Loucy (cell line): ENCODE results near the gene LYZL6.

Experiments used
- H2AFZ ChIP-seq: fragments of 200-600 bp; sonication (generic); 2 replicates; pipeline ENCODE4 v1.6.0; 2016; ENCODE audit warnings: antibody characterized with exemption, mild to moderate bottlenecking, low read length, moderate library complexity
- H3F3A ChIP-seq: fragments of 200-600 bp; 2 replicates; pipeline ENCODE4 v1.6.0; 2016; ENCODE audit warnings: antibody characterized with exemption, low read depth, mild to moderate bottlenecking
- H3K27me3 ChIP-seq: fragments of 200-600 bp; sonication (generic); 2 replicates; pipeline ENCODE4 v1.6.1; 2014; ENCODE audit warnings: low read length, mild to moderate bottlenecking; ENCODE audit not compliant: insufficient read depth, poor library complexity, severe bottlenecking
- H3K36me3 ChIP-seq: fragments of 200-600 bp; sonication (generic); 2 replicates; pipeline ENCODE4 v1.6.1; 2016; ENCODE audit warnings: low read length; ENCODE audit not compliant: insufficient read depth
- H3K4me1 ChIP-seq: fragments of 200-600 bp; sonication (generic); 2 replicates; pipeline ENCODE4 v1.5.1; 2014; ENCODE audit warnings: low read length, mild to moderate bottlenecking; ENCODE audit not compliant: insufficient read depth, poor library complexity, severe bottlenecking
- H3K4me2 ChIP-seq: fragments of 200-600 bp; sonication (generic); 2 replicates; pipeline ENCODE4 v1.6.0; 2014; ENCODE audit warnings: antibody characterized with exemption, low read length, low read depth, mild to moderate bottlenecking; ENCODE audit not compliant: poor library complexity, severe bottlenecking
- H3K4me3 ChIP-seq: fragments of 200-600 bp; sonication (generic); 2 replicates; pipeline ENCODE4 v1.5.1; 2014; ENCODE audit warnings: low read length, mild to moderate bottlenecking, mixed read lengths; ENCODE audit not compliant: poor library complexity, severe bottlenecking
- H3K79me2 ChIP-seq: fragments of 200-600 bp; sonication (generic); 2 replicates; pipeline ENCODE4 v1.6.1; 2014; ENCODE audit warnings: low read length; ENCODE audit not compliant: insufficient read depth
- H3K9ac ChIP-seq: fragments of 200-600 bp; sonication (generic); 2 replicates; pipeline ENCODE4 v1.6.0; 2014; ENCODE audit warnings: mild to moderate bottlenecking, low read depth, low read length, moderate library complexity; ENCODE audit not compliant: poor library complexity, severe bottlenecking
- H3K9me2 ChIP-seq: fragments of 200-600 bp; sonication (generic); replicated peaks from 2 replicates; pipeline ENCODE4 v1.6.1; 2016; ENCODE audit warnings: low read depth, low read length, mixed read lengths
- H3K9me3 ChIP-seq: fragments of 200-600 bp; sonication (generic); 2 replicates; pipeline ENCODE4 v1.6.1; 2014; ENCODE audit warnings: mild to moderate bottlenecking, antibody characterized with exemption, low read length, low read depth; ENCODE audit not compliant: insufficient read depth
- H4K20me1 ChIP-seq: fragments of 200-600 bp; sonication (generic); 2 replicates; pipeline ENCODE4 v1.6.0; 2014; ENCODE audit warnings: antibody characterized with exemption, low read length, mild to moderate bottlenecking; ENCODE audit not compliant: insufficient read depth, poor library complexity, severe bottlenecking
- EZH2phosphoT487 ChIP-seq: fragments of 200-600 bp; IDR thresholded peaks from 2 replicates; pipeline ENCODE4 v1.6.1; 2018; ENCODE audit warnings: antibody characterized with exemption, mild to moderate bottlenecking, moderate library complexity, borderline replicate concordance
- TF ChIP-seq, protein P1 (sequence below): fragments of 200-600 bp; sonication (generic); conservative IDR thresholded peaks from 2 replicates; pipeline ENCODE4 v1.5.1; 2014; ENCODE audit warnings: mild to moderate bottlenecking, antibody characterized with exemption, low read length

The LYZL6 gene, protein sequence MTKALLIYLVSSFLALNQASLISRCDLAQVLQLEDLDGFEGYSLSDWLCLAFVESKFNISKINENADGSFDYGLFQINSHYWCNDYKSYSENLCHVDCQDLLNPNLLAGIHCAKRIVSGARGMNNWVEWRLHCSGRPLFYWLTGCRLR

DNA sequence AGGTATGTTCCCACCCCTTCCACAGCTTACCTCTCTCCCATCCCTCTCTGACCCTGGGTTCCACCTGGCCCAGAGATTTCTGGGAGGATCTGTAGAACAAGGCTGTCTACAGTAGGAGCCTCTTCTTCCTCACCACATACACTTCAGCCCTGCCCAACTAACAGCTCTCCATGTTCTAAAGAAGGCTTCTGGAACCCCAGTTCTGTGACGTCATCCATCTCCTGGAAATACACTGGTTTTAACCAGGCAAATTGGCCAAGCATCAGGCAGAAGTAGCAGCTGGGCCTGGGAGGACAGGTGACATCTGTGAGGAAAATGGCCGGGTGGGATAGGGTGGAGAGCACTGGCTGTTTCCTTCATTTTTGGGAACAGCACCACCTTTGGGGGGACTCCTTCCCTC is at the start of gene LYZL6:
TSS of gene LYZL6 (minus strand) at position 177 of the 400 bp plus-strand sequence. CDS start 4,357 bp downstream, outside the sequence.
- no peaks in the 10 kb centered on the region for H3K9me3 ChIP-seq
- no peaks in the 10 kb centered on the region for H3K9me2 ChIP-seq
- H4K20me1 ChIP-seq: no peaks in the 10 kb centered on the region
- no peak within 1 kb of the TSS for H3K4me3 ChIP-seq
- peaks cover 15% of the 10 kb centered on the region for H3K4me1 ChIP-seq
- H3K27me3 ChIP-seq: no peaks in the 10 kb centered on the region
- H3F3A ChIP-seq: no peaks in the 10 kb centered on the region
- H3K4me2 ChIP-seq: no peak within 1 kb of the TSS
- peak within 1 kb of the TSS; percentile 42; the same call in 1 of the 2 replicates for H2AFZ ChIP-seq
- H3K9ac ChIP-seq: no peak within 1 kb of the TSS
- no peaks in the 10 kb centered on the region for H3K36me3 ChIP-seq
- no peaks in the 10 kb centered on the region for H3K79me2 ChIP-seq
- TF ChIP-seq, protein P1, sequence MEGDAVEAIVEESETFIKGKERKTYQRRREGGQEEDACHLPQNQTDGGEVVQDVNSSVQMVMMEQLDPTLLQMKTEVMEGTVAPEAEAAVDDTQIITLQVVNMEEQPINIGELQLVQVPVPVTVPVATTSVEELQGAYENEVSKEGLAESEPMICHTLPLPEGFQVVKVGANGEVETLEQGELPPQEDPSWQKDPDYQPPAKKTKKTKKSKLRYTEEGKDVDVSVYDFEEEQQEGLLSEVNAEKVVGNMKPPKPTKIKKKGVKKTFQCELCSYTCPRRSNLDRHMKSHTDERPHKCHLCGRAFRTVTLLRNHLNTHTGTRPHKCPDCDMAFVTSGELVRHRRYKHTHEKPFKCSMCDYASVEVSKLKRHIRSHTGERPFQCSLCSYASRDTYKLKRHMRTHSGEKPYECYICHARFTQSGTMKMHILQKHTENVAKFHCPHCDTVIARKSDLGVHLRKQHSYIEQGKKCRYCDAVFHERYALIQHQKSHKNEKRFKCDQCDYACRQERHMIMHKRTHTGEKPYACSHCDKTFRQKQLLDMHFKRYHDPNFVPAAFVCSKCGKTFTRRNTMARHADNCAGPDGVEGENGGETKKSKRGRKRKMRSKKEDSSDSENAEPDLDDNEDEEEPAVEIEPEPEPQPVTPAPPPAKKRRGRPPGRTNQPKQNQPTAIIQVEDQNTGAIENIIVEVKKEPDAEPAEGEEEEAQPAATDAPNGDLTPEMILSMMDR: no peak
- TF ChIP-seq EZH2phosphoT487: no peak

DNA sequence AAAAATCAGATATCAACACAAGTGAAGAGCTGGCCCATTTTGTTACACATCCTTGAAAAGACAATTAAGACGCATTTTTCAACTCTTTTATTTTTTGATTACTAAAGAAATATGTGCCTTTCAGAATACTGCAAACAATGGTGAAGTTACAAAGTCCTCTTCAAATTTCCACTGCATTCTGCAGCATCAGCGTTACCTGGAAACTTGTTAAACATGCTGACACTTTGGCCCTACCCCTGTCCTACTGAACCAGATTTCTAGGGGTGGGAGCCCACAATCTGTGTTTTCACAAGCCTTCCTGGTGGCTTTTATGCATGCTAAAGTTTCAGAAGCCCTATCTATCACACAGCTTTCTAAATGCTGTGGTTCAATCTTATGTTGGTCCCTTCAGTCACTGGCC is 47.6 kb upstream of the LYZL6 start:
- no peaks in the 10 kb centered on the region for H3K79me2 ChIP-seq
- H3K4me2 ChIP-seq: no peak overlapping the region
- TF ChIP-seq EZH2phosphoT487: no peak
- TF ChIP-seq, protein P1: no peak
- no peak overlapping the region for H3K9ac ChIP-seq
- H2AFZ ChIP-seq: no peak overlapping the region
- H3K4me1 ChIP-seq: no peaks in the 10 kb centered on the region
- no peaks in the 10 kb centered on the region for H3F3A ChIP-seq
- no peak overlapping the region for H3K4me3 ChIP-seq
- H3K36me3 ChIP-seq: no peaks in the 10 kb centered on the region
- H3K9me3 ChIP-seq: no peaks in the 10 kb centered on the region
- no peaks in the 10 kb centered on the region for H4K20me1 ChIP-seq
- H3K27me3 ChIP-seq: no peaks in the 10 kb centered on the region
- H3K9me2 ChIP-seq: no peaks in the 10 kb centered on the region

DNA sequence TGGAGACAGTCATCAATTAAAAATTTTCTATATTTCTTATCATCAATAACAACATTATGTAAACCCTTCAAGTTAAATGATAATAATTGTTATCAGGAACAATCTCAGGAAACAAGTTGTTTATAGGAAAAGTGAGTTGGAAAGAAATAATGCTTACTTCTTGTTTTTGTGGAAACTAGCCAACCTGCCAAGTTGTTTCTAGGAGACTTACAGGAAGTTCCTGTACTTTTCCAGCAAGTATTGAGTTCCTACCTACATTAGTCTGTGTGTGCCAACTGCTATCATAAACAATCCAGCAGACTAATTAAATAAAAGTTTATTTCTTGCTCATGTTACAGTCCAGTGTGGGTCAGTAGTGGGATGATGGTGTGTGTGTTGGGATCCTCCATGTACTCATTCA is 44.7 kb upstream of the LYZL6 start:
- Histone ChIP-seq H3K4me1 (no peaks in the 10 kb centered on the region), H3K27me3 (no peaks in the 10 kb centered on the region), H3K36me3 (no peaks in the 10 kb centered on the region), H3K4me2 (no peak overlapping the region), H3K9me2 (no peaks in the 10 kb centered on the region), H2AFZ (no peak overlapping the region), H3K79me2 (no peaks in the 10 kb centered on the region), H3K9me3 (no peaks in the 10 kb centered on the region), H4K20me1 (no peaks in the 10 kb centered on the region), H3K4me3 (no peak overlapping the region), H3F3A (no peaks in the 10 kb centered on the region), H3K9ac (no peak overlapping the region)
- TF ChIP-seq EZH2phosphoT487: no peak
- TF ChIP-seq, protein P1: no peak
